ENCODE results near the gene SGSM1. TPM values are rescaled to one million over a fixed set of nuclear protein-coding genes. Genes with fewer than 3 reads are reported as not detected.

SGSM1 gene
- total RNA-seq, 4 donors from 2014 or later: 3.5 to 6.1 (median 4.4) TPM

GRCh38 chr22:24938741-24939341 lies 132.8 kb downstream of the SGSM1 start:
- H3K4me3 ChIP-seq (ENCODE audit: low read depth, poor library complexity, severe bottlenecking): no peak overlapping the region
- 13 to 14% methylated on average over 11 of the region's 11 CpGs for WGBS, 2 donors
- intact Hi-C loops (cut with DNase I; ENCODE audit: low total_unique reads): no loop called here
- no peak for DNase-seq (ENCODE audit: low spot score in 2 of 2)
- TF ChIP-seq CTCF (IDR thresholded peaks at IDR 0.05): peak in 1 of 3 donors; percentile 16
- no peak for TF ChIP-seq POLR2A (IDR thresholded peaks at IDR 0.05)

- no peak for DNase-seq (ENCODE audit: low spot score in 2 of 2)
- H3K4me3 ChIP-seq (ENCODE audit: low read depth, poor library complexity, severe bottlenecking): no peak overlapping the region
- TF ChIP-seq POLR2A (IDR thresholded peaks at IDR 0.05): no peak
- TF ChIP-seq CTCF (IDR thresholded peaks at IDR 0.05): no peak
- 91 to 92% methylated on average over 3 of the region's 3 CpGs for WGBS, 2 donors
- intact Hi-C loops (cut with DNase I; ENCODE audit: low total_unique reads): no loop called here
Observed at GRCh38 chr22:24942301-24942700, 136.3 kb downstream of the SGSM1 start.

GRCh38 chr22:24944217-24944937 lies 138.4 kb downstream of the SGSM1 start:
- DNase-seq (ENCODE audit: low spot score in 2 of 2): no peak
- intact Hi-C loops (cut with DNase I; ENCODE audit: low total_unique reads): no loop called here
- H3K4me3 ChIP-seq (ENCODE audit: low read depth, poor library complexity, severe bottlenecking): no peak overlapping the region
- no peak for TF ChIP-seq CTCF (IDR thresholded peaks at IDR 0.05)
- TF ChIP-seq POLR2A (IDR thresholded peaks at IDR 0.05): no peak
- 88 to 91% methylated on average over 10 of the region's 10 CpGs for WGBS, 2 donors

- 57 to 74% methylated on average over 4 of the region's 4 CpGs for WGBS, 2 donors
- TF ChIP-seq POLR2A (IDR thresholded peaks at IDR 0.05) (no peak), CTCF (IDR thresholded peaks at IDR 0.05) (no peak)
- H3K4me3 ChIP-seq (ENCODE audit: low read depth, poor library complexity, severe bottlenecking): no peak overlapping the region
- no peak for DNase-seq (ENCODE audit: low spot score in 2 of 2)
- intact Hi-C loops (cut with DNase I; ENCODE audit: low total_unique reads): no loop called here
Observed at GRCh38 chr22:24945430-24945829, 139.4 kb downstream of the SGSM1 start.

- intact Hi-C loops (cut with DNase I; ENCODE audit: low total_unique reads): no loop called here
- 89 to 96% methylated on average over 2 to 7 of the region's 7 CpGs for WGBS, 2 donors
Observed at GRCh38 chr22:24947383-24947782, 141.4 kb downstream of the SGSM1 start.

More at GRCh38 chr22:24947383-24947782, 141.4 kb downstream of the SGSM1 start:
- TF ChIP-seq CTCF (IDR thresholded peaks at IDR 0.05) (no peak), POLR2A (IDR thresholded peaks at IDR 0.05) (no peak)
- H3K4me3 ChIP-seq (ENCODE audit: low read depth, poor library complexity, severe bottlenecking): no peak overlapping the region
- DNase-seq (ENCODE audit: low spot score in 2 of 2): no peak
